SJSA1 (cell line): ENCODE data around the gene VPS4A. TPM values are rescaled to one million over a fixed set of nuclear protein-coding genes. Genes with fewer than 3 reads are reported as not detected.
"Not testable (repeated sequence)": the region's sequence is repeated elsewhere in the genome, so short reads cannot be mapped to it uniquely, and the experiment has no call there.

Source experiments
- DNase-seq, 2 experiments: peaks; one replicate each; pipeline ENCODE4 v3.0.0-alpha.2; 2015 to 2020; ENCODE audit warnings: low spot score in 2 of 2, low read depth in 1 of 2
- H3K27ac ChIP-seq: fragments of 250-450 bp; sonication (Bioruptor Pico); 2 replicates; pipeline ENCODE4 v1.5.1; 2020; ENCODE audit warnings: mild to moderate bottlenecking, moderate library complexity
- H3K27me3 ChIP-seq: fragments of 250-450 bp; sonication (Bioruptor Pico); replicated peaks from 2 replicates; pipeline ENCODE4 v1.5.1; 2020; ENCODE audit warnings: mild to moderate bottlenecking, moderate library complexity
- H3K36me3 ChIP-seq: fragments of 250-450 bp; sonication (Bioruptor Pico); 2 replicates; pipeline ENCODE4 v1.5.1; 2020; ENCODE audit warnings: mild to moderate bottlenecking
- H3K4me1 ChIP-seq: fragments of 250-450 bp; sonication (Bioruptor Pico); replicated peaks from 2 replicates; pipeline ENCODE4 v1.6.1; 2021; ENCODE audit warnings: mild to moderate bottlenecking
- H3K4me3 ChIP-seq: fragments of 250-450 bp; sonication (Bioruptor Pico); 2 replicates; pipeline ENCODE4 v1.5.1; 2020; ENCODE audit warnings: mild to moderate bottlenecking
- H3K9me3 ChIP-seq: fragments of 250-450 bp; sonication (Bioruptor Pico); replicated peaks from 2 replicates; pipeline ENCODE4 v1.5.1; 2020; ENCODE audit warnings: mild to moderate bottlenecking
- total RNA-seq: library from RNA; depleted of rRNA; stranded (reverse); fragments of >200 nt; shearing (Covaris generic); gene quantifications from 2 replicates; pipeline ENCODE4 v1.2.3, GENCODE V29; 2014

The VPS4A gene
- total RNA-seq, 1 experiment from 2014 or later: 42.3 TPM

DNA sequence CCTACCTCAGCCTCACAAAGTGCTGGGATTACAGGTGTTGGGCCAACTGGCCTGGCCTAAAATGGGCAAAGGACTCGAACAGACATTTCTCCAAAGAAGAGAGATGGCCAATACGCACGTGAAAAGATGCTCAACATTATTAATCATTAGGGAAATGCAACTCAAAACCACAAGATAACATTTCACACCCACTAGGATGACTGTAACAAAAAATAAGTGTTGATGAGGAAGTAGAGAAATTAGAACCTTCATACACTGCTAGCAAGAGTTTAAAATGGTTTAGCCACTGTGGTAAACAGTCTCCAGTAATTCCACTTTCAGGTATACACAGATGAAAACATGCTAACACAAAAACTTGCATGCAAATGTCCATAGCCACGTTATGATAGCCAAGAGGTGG is 34.8 kb downstream of the VPS4A start:
- DNase-seq: no peak
- H3K36me3 ChIP-seq: peaks cover 48% of the 10 kb centered on the region
- H3K4me1 ChIP-seq: no peaks in the 10 kb centered on the region; the same call in 1 of the 2 replicates

DNA sequence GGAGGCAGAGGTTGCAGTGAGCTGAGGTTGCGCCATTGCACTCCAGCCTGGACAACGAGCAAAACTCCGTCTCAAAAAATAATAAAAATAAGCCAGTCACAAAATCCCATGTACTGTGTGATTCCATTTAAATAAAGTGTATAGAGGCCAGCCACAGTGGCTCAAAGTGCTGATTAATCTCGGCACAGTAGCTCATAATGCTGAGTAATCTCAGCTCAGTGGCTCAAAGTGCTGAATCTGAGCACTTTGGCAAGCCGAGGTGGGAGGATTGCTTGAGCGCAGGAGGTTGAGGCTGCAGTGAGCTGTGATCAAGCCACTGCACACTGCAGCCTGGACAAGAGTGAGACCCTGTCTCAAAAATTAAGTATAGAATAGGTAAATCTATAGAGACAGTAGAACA is 35.5 kb downstream of the VPS4A start:
- DNase-seq: no peak
- H3K4me1 ChIP-seq: no peaks in the 10 kb centered on the region
- H3K27me3 ChIP-seq: no peaks in the 10 kb centered on the region
- peaks cover 40% of the 10 kb centered on the region for H3K36me3 ChIP-seq
- H3K4me3 ChIP-seq: no peak overlapping the region
- H3K27ac ChIP-seq: no peak overlapping the region
- no peaks in the 10 kb centered on the region for H3K9me3 ChIP-seq

More for the DNA sequence above, 34.8 kb downstream of the VPS4A start:
- no peak overlapping the region for H3K4me3 ChIP-seq
- H3K27ac ChIP-seq: no peak overlapping the region
- no peaks in the 10 kb centered on the region for H3K9me3 ChIP-seq
- no peaks in the 10 kb centered on the region for H3K27me3 ChIP-seq

GRCh38 chr16:69348222-69348621 is 37.1 kb downstream of the VPS4A start:
- DNase-seq: no peak
- H3K9me3 ChIP-seq: no peaks in the 10 kb centered on the region
- no peaks in the 10 kb centered on the region for H3K4me1 ChIP-seq
- no peak overlapping the region for H3K27ac ChIP-seq
- H3K27me3 ChIP-seq: no peaks in the 10 kb centered on the region
- peaks cover 29% of the 10 kb centered on the region for H3K36me3 ChIP-seq
- no peak overlapping the region for H3K4me3 ChIP-seq

GRCh38 chr16:69349536-69349935 is 38.4 kb downstream of the VPS4A start:
- Histone ChIP-seq H3K27ac (no peak overlapping the region), H3K4me1 (no peaks in the 10 kb centered on the region), H3K27me3 (no peaks in the 10 kb centered on the region), H3K9me3 (no peaks in the 10 kb centered on the region), H3K36me3 (peaks cover 25% of the 10 kb centered on the region), H3K4me3 (no peak overlapping the region)
- DNase-seq: no peak

DNA sequence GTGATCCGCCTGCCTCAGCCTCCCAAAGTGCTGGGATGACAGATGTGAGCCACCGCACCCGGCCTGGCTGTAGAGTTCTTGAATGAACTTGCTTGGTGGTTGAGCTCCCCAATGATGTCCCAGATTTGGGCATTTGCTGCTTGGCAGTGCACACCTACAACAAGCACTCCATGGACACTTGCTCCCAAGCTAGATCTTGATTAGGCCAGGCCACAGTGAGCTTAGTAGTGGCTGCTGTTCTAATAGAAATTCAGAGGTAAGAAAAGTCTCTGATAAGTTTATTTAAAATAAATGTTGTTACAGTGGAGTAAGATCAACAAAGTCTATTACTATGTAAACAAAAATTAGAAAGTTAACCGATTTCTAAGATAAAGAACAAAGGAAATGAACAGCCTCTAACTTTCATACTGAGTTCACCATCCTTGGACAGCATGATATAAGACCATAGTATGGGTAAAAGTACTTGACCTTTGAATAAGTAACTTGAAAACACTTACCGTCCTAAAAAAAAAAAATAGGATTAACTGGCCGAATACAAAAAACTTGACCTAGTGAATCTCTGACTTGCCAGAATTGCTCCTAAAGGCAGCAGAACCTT is 39.5 kb downstream of the VPS4A start:
- no peak overlapping the region for H3K27ac ChIP-seq
- DNase-seq: no peak
- H3K27me3 ChIP-seq: no peaks in the 10 kb centered on the region
- no peak overlapping the region for H3K4me3 ChIP-seq
- H3K4me1 ChIP-seq: no peaks in the 10 kb centered on the region
- no peaks in the 10 kb centered on the region for H3K9me3 ChIP-seq
- peaks cover 26% of the 10 kb centered on the region for H3K36me3 ChIP-seq

DNA sequence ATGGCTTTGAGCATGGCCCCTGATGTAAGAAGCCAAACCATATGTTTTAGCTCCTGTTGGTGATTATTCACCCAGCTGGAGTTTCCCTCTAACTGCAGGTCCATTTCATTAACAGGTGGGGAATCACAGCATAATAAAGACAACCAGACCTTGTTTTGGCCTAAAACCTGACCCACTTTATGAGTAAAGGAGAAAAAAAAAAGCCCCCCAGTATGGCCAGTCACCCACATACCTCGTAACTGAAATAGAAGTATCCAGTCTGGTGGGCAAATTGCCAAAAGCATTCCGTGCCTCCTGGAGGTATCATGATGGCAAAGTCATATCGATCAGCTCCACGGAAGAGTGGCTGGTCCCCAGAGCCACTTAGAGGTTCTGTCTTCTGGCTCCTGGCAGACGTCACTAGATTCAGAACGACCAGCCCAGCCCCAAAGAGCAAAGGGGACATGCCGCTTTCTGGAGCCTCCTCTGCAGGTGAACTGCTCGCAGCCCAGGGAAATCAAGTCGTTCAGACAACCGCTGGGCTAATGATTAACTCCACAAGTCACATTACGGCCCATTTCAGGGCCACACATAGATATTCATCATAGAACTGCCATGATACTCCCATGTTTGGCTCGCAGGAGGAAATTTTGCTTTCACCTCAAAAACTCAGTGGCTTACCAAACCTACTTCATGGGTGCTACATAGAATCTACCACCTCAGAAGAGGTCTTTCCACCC is 40.3 kb downstream of the VPS4A start, which contains the start of gene TMED6:
TMED6 (minus strand) TSS at position 478 of the 719 bp plus-strand sequence; CDS start at position 445, 33 bp downstream.
- Histone ChIP-seq H3K36me3 (peaks cover 29% of the 10 kb centered on the region), H3K27ac (no peak within 1 kb of the TSS), H3K27me3 (no peaks in the 10 kb centered on the region), H3K4me1 (no peaks in the 10 kb centered on the region), H3K9me3 (no peaks in the 10 kb centered on the region), H3K4me3 (no peak within 1 kb of the TSS)
- no peak for DNase-seq

GRCh38 chr16:69360070-69360469 is 48.9 kb downstream of the VPS4A start:
- not testable (repeated sequence) for H3K9me3 ChIP-seq, H3K27ac ChIP-seq, H3K27me3 ChIP-seq, H3K4me1 ChIP-seq, H3K4me3 ChIP-seq, DNase-seq
- peaks cover 45% of the 10 kb centered on the region for H3K36me3 ChIP-seq

GRCh38 chr16:69363281-69363717 is 52.1 kb downstream of the VPS4A start:
- H3K4me1 ChIP-seq: no peaks in the 10 kb centered on the region
- no peaks in the 10 kb centered on the region for H3K9me3 ChIP-seq
- H3K27me3 ChIP-seq: no peaks in the 10 kb centered on the region
- H3K4me3 ChIP-seq: no peak overlapping the region
- no peak overlapping the region for H3K27ac ChIP-seq
- peaks cover 64% of the 10 kb centered on the region for H3K36me3 ChIP-seq
- no peak for DNase-seq

DNA sequence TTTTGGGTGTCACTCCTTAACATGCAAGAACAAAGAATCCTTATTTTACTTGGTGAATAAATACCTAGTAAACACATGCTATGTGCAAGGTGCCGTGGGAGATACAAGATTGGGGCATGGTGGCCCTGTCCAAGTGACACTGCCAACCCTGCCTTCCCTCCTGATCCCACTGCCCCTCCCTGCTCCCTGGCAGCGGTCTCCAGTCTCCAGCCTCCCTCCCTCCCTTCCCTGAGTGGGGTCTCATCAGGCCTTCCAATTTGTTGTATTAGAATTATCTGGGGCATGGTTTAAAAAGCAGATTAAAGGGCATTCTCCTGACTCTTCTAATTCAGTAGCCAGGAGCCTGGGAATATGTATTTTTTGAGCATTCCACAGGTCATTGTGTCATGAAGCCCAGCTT is 52.9 kb downstream of the VPS4A start:
- H3K4me3 ChIP-seq: no peak overlapping the region
- no peaks in the 10 kb centered on the region for H3K9me3 ChIP-seq
- no peaks in the 10 kb centered on the region for H3K4me1 ChIP-seq
- H3K27me3 ChIP-seq: no peaks in the 10 kb centered on the region
- H3K36me3 ChIP-seq: peaks cover 72% of the 10 kb centered on the region
- DNase-seq: no peak
- no peak overlapping the region for H3K27ac ChIP-seq

DNA sequence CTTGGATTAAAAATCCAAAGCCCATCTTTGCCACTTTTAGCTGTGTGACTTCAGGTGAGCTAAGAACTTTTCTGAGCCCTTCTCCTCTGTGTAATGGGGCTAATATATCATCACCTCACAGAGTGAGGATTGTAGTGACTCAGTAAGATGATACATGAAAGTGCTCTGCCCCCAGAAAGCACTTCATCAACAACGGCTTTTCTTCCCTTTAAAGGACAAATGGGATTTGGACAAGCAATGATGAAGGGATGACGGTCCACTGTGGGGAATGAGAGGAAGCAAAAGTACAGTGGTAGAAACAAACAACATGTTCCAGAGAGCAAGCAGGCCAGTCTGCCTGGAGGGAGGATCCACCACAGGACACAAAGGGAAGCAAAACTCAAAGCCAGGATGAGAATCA is 54.8 kb downstream of the VPS4A start:
- Histone ChIP-seq H3K4me3 (no peak overlapping the region), H3K4me1 (no peaks in the 10 kb centered on the region), H3K36me3 (peaks cover 83% of the 10 kb centered on the region), H3K9me3 (no peaks in the 10 kb centered on the region), H3K27ac (no peak overlapping the region), H3K27me3 (no peaks in the 10 kb centered on the region)
- no peak for DNase-seq

- H3K27me3 ChIP-seq: no peaks in the 10 kb centered on the region
- no peak for DNase-seq
- H3K36me3 ChIP-seq: peaks cover 83% of the 10 kb centered on the region
- H3K9me3 ChIP-seq: no peaks in the 10 kb centered on the region
- H3K27ac ChIP-seq: no peak overlapping the region
- H3K4me1 ChIP-seq: no peaks in the 10 kb centered on the region
- no peak overlapping the region for H3K4me3 ChIP-seq
These were observed 55.3 kb downstream of the VPS4A start for GRCh38 chr16:69366431-69366830.

- Histone ChIP-seq H3K27me3 (no peaks in the 10 kb centered on the region), H3K4me1 (no peaks in the 10 kb centered on the region), H3K9me3 (no peaks in the 10 kb centered on the region), H3K27ac (no peak overlapping the region), H3K36me3 (peaks cover 95% of the 10 kb centered on the region), H3K4me3 (no peak overlapping the region)
- no peak for DNase-seq
These were observed 56.8 kb downstream of the VPS4A start for GRCh38 chr16:69367980-69368379.

DNA sequence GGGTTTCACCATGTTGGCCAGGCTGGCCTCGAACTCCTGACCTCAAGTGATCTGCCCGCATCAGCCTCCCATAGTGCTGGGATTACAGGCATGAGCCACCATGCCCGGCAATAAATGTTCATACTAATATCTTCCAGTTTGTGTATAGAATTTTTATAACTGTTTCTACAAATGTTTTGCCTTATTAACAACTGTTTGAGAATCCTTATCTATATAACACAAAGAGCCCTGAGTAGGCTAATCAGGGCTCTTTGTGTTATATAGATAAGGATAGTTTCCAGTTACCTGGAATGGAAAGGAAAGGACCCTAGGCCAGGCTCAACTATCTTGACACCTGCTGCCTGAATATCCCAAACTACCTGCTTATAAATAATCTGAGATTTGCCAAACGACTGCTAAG is 57.7 kb downstream of the VPS4A start:
- Histone ChIP-seq H3K4me3 (no peak overlapping the region), H3K9me3 (no peaks in the 10 kb centered on the region), H3K4me1 (no peaks in the 10 kb centered on the region), H3K36me3 (peaks cover 93% of the 10 kb centered on the region), H3K27ac (no peak overlapping the region), H3K27me3 (no peaks in the 10 kb centered on the region)
- DNase-seq: no peak

GRCh38 chr16:69371564-69371963 is 60.4 kb downstream of the VPS4A start:
- no peak for DNase-seq
- no peak overlapping the region for H3K4me3 ChIP-seq
- peaks cover 82% of the 10 kb centered on the region for H3K36me3 ChIP-seq
- H3K4me1 ChIP-seq: no peaks in the 10 kb centered on the region
- H3K27me3 ChIP-seq: no peaks in the 10 kb centered on the region
- H3K9me3 ChIP-seq: no peaks in the 10 kb centered on the region
- H3K27ac ChIP-seq: no peak overlapping the region
